Dendritic cell treated with granulocyte-macrophage colony-stimulating factor and Interleukin-4, amounts not matched to agents 40 ng/mL and 50 ng/mL, for 4 days (primary cell): ENCODE measurements around the gene BLOC1S1.
A peak's percentile ranks its signal among the peaks of the same experiment; 100 is the strongest.
"Not testable (repeated sequence)": the region's sequence is repeated elsewhere in the genome, so short reads cannot be mapped to it uniquely, and the experiment has no call there.

Experiments used
- H3K27ac Mint-ChIP-seq: one replicate; pipeline ENCODE4 v1.8.0; 2022; ENCODE audit warnings: mild to moderate bottlenecking, mixed read lengths
- H3K27me3 Mint-ChIP-seq: one replicate; pipeline ENCODE4 v1.8.0; 2022; ENCODE audit warnings: mild to moderate bottlenecking, mixed read lengths
- H3K36me3 Mint-ChIP-seq: one replicate; pipeline ENCODE4 v1.8.0; 2022; ENCODE audit warnings: low read depth, mixed read lengths
- H3K4me1 Mint-ChIP-seq: one replicate; pipeline ENCODE4 v1.8.0; 2022; ENCODE audit warnings: low read depth, mixed read lengths
- H3K4me3 Mint-ChIP-seq: one replicate; pipeline ENCODE4 v1.8.0; 2022; ENCODE audit warnings: mild to moderate bottlenecking, moderate library complexity, mixed read lengths
- H3K9me3 Mint-ChIP-seq: one replicate; pipeline ENCODE4 v1.8.0; 2022; ENCODE audit warnings: mixed read lengths
- intact Hi-C: fragments of 100-400 bp; cut with micrococcal nuclease; formaldehyde crosslinking; loops from one replicate; pipeline ENCODE4 v1.15.0; 2022

The BLOC1S1 gene

GRCh38 chr12:55745361-55746173 is 29.7 kb downstream of the BLOC1S1 start:
- Mint-ChIP-seq H3K4me1 (peaks cover 33% of the 10 kb centered on the region), H3K9me3 (no peaks in the 10 kb centered on the region), H3K4me3 (no peak overlapping the region), H3K27ac (no peak overlapping the region), H3K27me3 (peaks cover 45% of the 10 kb centered on the region), H3K36me3 (peaks cover 9% of the 10 kb centered on the region)
- intact Hi-C loops = loop anchor here (10.0 kb wide), 1 partner anchor 49 kb away; no protein-coding TSS in a partner anchor

GRCh38 chr12:55746174-55746912 is 30.5 kb downstream of the BLOC1S1 start:
- Mint-ChIP-seq H3K27me3 (peaks cover 43% of the 10 kb centered on the region), H3K27ac (no peak overlapping the region), H3K4me1 (peaks cover 33% of the 10 kb centered on the region), H3K4me3 (no peak overlapping the region), H3K9me3 (no peaks in the 10 kb centered on the region), H3K36me3 (peaks cover 17% of the 10 kb centered on the region)
- intact Hi-C loops = loop anchor here (10.0 kb wide), 1 partner anchor 48 kb away; no protein-coding TSS in a partner anchor

- Mint-ChIP-seq H3K27me3 (peaks cover 37% of the 10 kb centered on the region), H3K36me3 (peaks cover 22% of the 10 kb centered on the region), H3K9me3 (no peaks in the 10 kb centered on the region), H3K4me1 (peaks cover 32% of the 10 kb centered on the region), H3K27ac (no peak overlapping the region), H3K4me3 (no peak overlapping the region)
- intact Hi-C loops = loop anchor here (10.0 kb wide), 1 partner anchor 48 kb away; no protein-coding TSS in a partner anchor
Measured at GRCh38 chr12:55746913-55747231, 31.0 kb downstream of the BLOC1S1 start.

- H3K27me3 Mint-ChIP-seq = peaks cover 26% of the 10 kb centered on the region
- no peak overlapping the region for H3K27ac Mint-ChIP-seq
- no peak overlapping the region for H3K4me3 Mint-ChIP-seq
- peaks cover 37% of the 10 kb centered on the region for H3K36me3 Mint-ChIP-seq
- H3K4me1 Mint-ChIP-seq = peaks cover 21% of the 10 kb centered on the region
- intact Hi-C loops = loop anchor here (10.0 kb wide), 1 partner anchor 46 kb away; no protein-coding TSS in a partner anchor
- H3K9me3 Mint-ChIP-seq = no peaks in the 10 kb centered on the region
Measured at GRCh38 chr12:55748230-55748993, 32.6 kb downstream of the BLOC1S1 start.

GRCh38 chr12:55755246-55755645 is 39.4 kb downstream of the BLOC1S1 start:
- Mint-ChIP-seq H3K27ac (no peak overlapping the region), H3K9me3 (no peaks in the 10 kb centered on the region), H3K36me3 (peaks cover 97% of the 10 kb centered on the region), H3K27me3 (no peaks in the 10 kb centered on the region), H3K4me1 (no peaks in the 10 kb centered on the region), H3K4me3 (no peak overlapping the region)
- intact Hi-C loops = no loop called here

GRCh38 chr12:55757701-55758100 is 41.9 kb downstream of the BLOC1S1 start:
- no peak overlapping the region for H3K4me3 Mint-ChIP-seq
- H3K9me3 Mint-ChIP-seq = no peaks in the 10 kb centered on the region
- H3K36me3 Mint-ChIP-seq = peaks cover 98% of the 10 kb centered on the region
- intact Hi-C loops = no loop called here
- H3K27ac Mint-ChIP-seq = peak overlapping the region; percentile 26
- H3K4me1 Mint-ChIP-seq = peaks cover 7% of the 10 kb centered on the region
- no peaks in the 10 kb centered on the region for H3K27me3 Mint-ChIP-seq

GRCh38 chr12:55758575-55758974 is 42.7 kb downstream of the BLOC1S1 start:
- peaks cover 95% of the 10 kb centered on the region for H3K36me3 Mint-ChIP-seq
- H3K4me1 Mint-ChIP-seq, H3K4me3 Mint-ChIP-seq, H3K27ac Mint-ChIP-seq, H3K9me3 Mint-ChIP-seq, intact Hi-C loops, H3K27me3 Mint-ChIP-seq: not testable (repeated sequence)

- no peak overlapping the region for H3K27ac Mint-ChIP-seq
- no peaks in the 10 kb centered on the region for H3K27me3 Mint-ChIP-seq
- H3K36me3 Mint-ChIP-seq = peaks cover 94% of the 10 kb centered on the region
- intact Hi-C loops = loop anchor here (5.0 kb wide), 1 partner anchor 42 kb away; no protein-coding TSS in a partner anchor
- H3K4me1 Mint-ChIP-seq = peaks cover 8% of the 10 kb centered on the region
- no peaks in the 10 kb centered on the region for H3K9me3 Mint-ChIP-seq
- H3K4me3 Mint-ChIP-seq = no peak overlapping the region
Measured at GRCh38 chr12:55760663-55761062, 44.8 kb downstream of the BLOC1S1 start.

GRCh38 chr12:55762646-55763045 is 46.8 kb downstream of the BLOC1S1 start:
- Mint-ChIP-seq H3K9me3 (no peaks in the 10 kb centered on the region), H3K36me3 (peaks cover 94% of the 10 kb centered on the region), H3K27me3 (no peaks in the 10 kb centered on the region), H3K4me3 (no peak overlapping the region), H3K27ac (no peak overlapping the region), H3K4me1 (peaks cover 16% of the 10 kb centered on the region)
- intact Hi-C loops = loop anchor here (5.0 kb wide), 1 partner anchor 40 kb away; no protein-coding TSS in a partner anchor

GRCh38 chr12:55765736-55766290 is 50.0 kb downstream of the BLOC1S1 start:
- intact Hi-C loops = no loop called here
- Mint-ChIP-seq H3K9me3 (no peaks in the 10 kb centered on the region), H3K4me1 (peaks cover 16% of the 10 kb centered on the region), H3K27me3 (no peaks in the 10 kb centered on the region), H3K4me3 (no peak overlapping the region), H3K27ac (peak overlapping the region; percentile 28), H3K36me3 (peaks cover 86% of the 10 kb centered on the region)

GRCh38 chr12:55767156-55767555 is 51.3 kb downstream of the BLOC1S1 start:
- no peak overlapping the region for H3K27ac Mint-ChIP-seq
- H3K9me3 Mint-ChIP-seq = no peaks in the 10 kb centered on the region
- H3K27me3 Mint-ChIP-seq = no peaks in the 10 kb centered on the region
- intact Hi-C loops = no loop called here
- H3K4me3 Mint-ChIP-seq = no peak overlapping the region
- peaks cover 9% of the 10 kb centered on the region for H3K4me1 Mint-ChIP-seq
- H3K36me3 Mint-ChIP-seq = peaks cover 87% of the 10 kb centered on the region
